Measurements from ENCODE around the gene ERN2.

DNA sequence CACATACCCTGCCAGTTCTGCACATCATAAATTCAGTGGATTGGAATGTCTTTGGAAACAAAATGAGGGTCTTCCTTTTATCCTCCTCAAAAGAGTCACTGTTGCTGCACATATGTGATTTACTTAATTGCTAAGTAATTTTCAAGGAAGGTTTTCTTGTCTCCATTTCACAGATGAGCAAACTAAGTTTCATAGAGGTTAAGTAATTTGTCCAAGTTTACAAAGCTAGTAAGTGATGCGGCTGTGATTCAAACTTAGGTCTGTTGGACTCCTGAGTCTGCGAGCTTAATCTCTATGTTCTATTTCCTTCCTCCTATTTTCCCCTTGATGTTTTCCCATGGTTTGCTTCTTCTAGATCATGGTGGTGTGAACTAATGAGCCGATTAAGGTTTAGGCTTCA lies 13.7 kb upstream of the ERN2 start:
- TF ChIP-seq POLR2AphosphoS5 (IDR thresholded peaks at IDR 0.05; ENCODE audit: low read depth, low read length) = no peak
- no peak for TF ChIP-seq MAX (IDR thresholded peaks at IDR 0.05; ENCODE audit: low read depth)
- TF ChIP-seq, protein P1, sequence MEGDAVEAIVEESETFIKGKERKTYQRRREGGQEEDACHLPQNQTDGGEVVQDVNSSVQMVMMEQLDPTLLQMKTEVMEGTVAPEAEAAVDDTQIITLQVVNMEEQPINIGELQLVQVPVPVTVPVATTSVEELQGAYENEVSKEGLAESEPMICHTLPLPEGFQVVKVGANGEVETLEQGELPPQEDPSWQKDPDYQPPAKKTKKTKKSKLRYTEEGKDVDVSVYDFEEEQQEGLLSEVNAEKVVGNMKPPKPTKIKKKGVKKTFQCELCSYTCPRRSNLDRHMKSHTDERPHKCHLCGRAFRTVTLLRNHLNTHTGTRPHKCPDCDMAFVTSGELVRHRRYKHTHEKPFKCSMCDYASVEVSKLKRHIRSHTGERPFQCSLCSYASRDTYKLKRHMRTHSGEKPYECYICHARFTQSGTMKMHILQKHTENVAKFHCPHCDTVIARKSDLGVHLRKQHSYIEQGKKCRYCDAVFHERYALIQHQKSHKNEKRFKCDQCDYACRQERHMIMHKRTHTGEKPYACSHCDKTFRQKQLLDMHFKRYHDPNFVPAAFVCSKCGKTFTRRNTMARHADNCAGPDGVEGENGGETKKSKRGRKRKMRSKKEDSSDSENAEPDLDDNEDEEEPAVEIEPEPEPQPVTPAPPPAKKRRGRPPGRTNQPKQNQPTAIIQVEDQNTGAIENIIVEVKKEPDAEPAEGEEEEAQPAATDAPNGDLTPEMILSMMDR (IDR thresholded peaks at IDR 0.05) = no peak
- no peak for TF ChIP-seq GABPA (IDR thresholded peaks at IDR 0.05; ENCODE audit: low read depth)
- no peak for TF ChIP-seq PBX3 (IDR thresholded peaks at IDR 0.05)
- TF ChIP-seq YY1 (IDR thresholded peaks at IDR 0.05; ENCODE audit: low read depth) = no peak
- TF ChIP-seq NRF1 (IDR thresholded peaks at IDR 0.05; ENCODE audit: low read depth, low read length) = no peak
- TF ChIP-seq MEF2A (IDR thresholded peaks at IDR 0.05; ENCODE audit: borderline replicate concordance, low read depth) = no peak
- TF ChIP-seq TAF1 (IDR thresholded peaks at IDR 0.05; ENCODE audit: borderline replicate concordance, low read depth, low read length) = no peak
